Measurements from ENCODE around the gene PAIP2. TPM values are rescaled to one million over a fixed set of nuclear protein-coding genes. Genes with fewer than 3 reads are reported as not detected.

PAIP2 gene
- total RNA-seq, 2 experiments from 2014 or later, result 64.3 to 97.8 TPM

DNA sequence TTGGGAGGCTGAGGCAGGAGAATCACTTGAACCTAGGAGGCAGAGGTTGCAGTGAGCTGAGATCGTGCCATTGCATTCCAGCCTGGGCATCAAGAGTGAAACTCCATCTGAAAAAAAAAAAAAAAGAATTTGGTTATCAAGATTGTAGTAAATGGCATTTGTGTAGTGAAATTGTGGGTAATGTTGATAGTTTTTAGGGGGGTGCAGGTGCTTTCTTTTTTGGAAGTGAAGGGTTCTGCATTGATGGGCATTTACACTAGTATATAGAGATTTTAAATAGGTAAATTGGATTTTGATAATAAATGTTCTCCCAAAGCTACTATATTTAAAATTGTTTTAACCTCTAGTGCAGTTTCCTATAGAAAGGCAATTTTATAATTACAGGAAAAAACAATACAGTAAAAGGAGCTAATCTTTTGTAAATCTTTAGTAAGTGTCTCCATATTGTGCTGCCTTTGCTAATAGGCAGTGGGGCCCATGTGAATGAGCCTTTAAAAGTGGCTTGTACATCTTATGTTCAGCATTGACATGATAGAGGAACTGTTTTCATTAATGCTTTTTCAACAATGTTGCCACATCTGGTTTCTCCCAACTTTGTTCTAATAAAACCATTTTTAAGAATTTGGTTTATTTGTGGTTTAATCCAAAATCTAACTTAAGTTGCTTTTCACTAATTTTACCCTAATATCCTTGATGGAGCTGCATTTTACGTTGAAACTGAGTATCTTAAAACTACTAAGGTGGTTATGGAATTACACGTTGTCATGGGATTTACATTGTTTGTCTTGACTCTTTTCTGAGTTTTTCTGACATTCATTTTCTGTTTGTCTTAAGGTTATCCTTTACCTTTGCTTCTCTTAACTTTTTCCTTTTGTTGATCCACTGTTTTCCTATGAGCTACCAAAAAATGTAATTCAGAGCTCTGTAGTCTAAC lies 37.0 kb upstream of the PAIP2 start:
- no TSS peak for BruUV-seq (replicated peaks)
- Histone ChIP-seq H3K36me3 (ENCODE audit: insufficient read depth, low read length) (peaks cover 80% of the 10 kb centered on the region), H4K20me1 (ENCODE audit: insufficient read depth, low read length) (peaks cover 87% of the 10 kb centered on the region), H3K4me3 (ENCODE audit: low read depth, low read length, poor library complexity, severe bottlenecking) (no peak overlapping the region), H3K9me3 (ENCODE audit: low read length) (no peaks in the 10 kb centered on the region), H3K4me1 (ENCODE audit: insufficient read depth, low read length, poor library complexity, severe bottlenecking) (peaks cover 84% of the 10 kb centered on the region), H3K27ac (ENCODE audit: low read depth, low read length, poor library complexity, severe bottlenecking) (no peak overlapping the region), H3K79me2 (ENCODE audit: insufficient read depth, low read depth, low read length) (peaks cover 100% of the 10 kb centered on the region), H3K4me2 (ENCODE audit: low read length) (peak overlapping the region; percentile 56), H2AFZ (ENCODE audit: low read length) (no peak overlapping the region), H3K9me2 (ENCODE audit: insufficient read depth, low read length) (no peaks in the 10 kb centered on the region)
- CTCF ChIA-PET (ENCODE audit: unreplicated experiment), result no interaction called here
- POLR2A ChIA-PET, result interaction anchor here (0.6 to 1.7 kb wide), 17 partner anchors 8 to 1207 kb away, joined by 3 to 13 read pairs (median 4); partner anchors contain the start of genes MATR3 and PAIP2
- no peak for DNase-seq (ENCODE audit: low spot score)
- intact Hi-C loops (cut with micrococcal nuclease; ENCODE audit: unreplicated experiment), result no loop called here
- TF ChIP-seq EZH2phosphoT487 (IDR thresholded peaks at IDR 0.05; ENCODE audit: borderline replicate concordance, low read depth, low read length), result no peak
- TF ChIP-seq, protein P1, sequence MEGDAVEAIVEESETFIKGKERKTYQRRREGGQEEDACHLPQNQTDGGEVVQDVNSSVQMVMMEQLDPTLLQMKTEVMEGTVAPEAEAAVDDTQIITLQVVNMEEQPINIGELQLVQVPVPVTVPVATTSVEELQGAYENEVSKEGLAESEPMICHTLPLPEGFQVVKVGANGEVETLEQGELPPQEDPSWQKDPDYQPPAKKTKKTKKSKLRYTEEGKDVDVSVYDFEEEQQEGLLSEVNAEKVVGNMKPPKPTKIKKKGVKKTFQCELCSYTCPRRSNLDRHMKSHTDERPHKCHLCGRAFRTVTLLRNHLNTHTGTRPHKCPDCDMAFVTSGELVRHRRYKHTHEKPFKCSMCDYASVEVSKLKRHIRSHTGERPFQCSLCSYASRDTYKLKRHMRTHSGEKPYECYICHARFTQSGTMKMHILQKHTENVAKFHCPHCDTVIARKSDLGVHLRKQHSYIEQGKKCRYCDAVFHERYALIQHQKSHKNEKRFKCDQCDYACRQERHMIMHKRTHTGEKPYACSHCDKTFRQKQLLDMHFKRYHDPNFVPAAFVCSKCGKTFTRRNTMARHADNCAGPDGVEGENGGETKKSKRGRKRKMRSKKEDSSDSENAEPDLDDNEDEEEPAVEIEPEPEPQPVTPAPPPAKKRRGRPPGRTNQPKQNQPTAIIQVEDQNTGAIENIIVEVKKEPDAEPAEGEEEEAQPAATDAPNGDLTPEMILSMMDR (conservative IDR thresholded peaks at IDR 0.05; ENCODE audit: low read length), result no peak

DNA sequence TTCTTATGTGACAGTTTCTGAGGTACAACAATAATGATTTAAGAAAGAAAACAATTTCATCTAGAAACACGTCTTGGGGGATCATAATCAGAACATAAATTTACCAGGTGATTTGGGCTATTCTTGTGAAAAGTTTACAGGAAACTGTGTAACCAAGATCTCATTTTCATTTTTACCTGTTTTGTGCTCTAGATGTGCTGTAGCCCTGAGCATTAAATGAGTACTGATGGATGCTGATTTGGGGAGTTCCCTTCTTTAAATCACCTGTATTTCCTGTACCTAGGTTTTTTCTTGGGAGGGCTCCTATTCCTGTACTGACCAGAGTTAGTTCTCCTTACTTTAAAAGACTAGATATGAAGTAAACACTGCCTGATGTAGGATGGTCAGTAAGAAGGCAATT lies 35.5 kb upstream of the PAIP2 start:
- ChIA-PET POLR2A (interaction anchor here (0.7 to 1.7 kb wide), 5 partner anchors 10 to 85 kb away, joined by 3 to 5 read pairs (median 4); partner anchors contain the start of gene MATR3), CTCF (ENCODE audit: unreplicated experiment) (no interaction called here)
- TF ChIP-seq, protein P1 (conservative IDR thresholded peaks at IDR 0.05; ENCODE audit: low read length), result no peak
- TF ChIP-seq EZH2phosphoT487 (IDR thresholded peaks at IDR 0.05; ENCODE audit: borderline replicate concordance, low read depth, low read length), result no peak
- no peaks in the 10 kb centered on the region for H3K9me3 ChIP-seq (ENCODE audit: low read length)
- no peak overlapping the region for H3K4me3 ChIP-seq (ENCODE audit: low read depth, low read length, poor library complexity, severe bottlenecking)
- H3K4me1 ChIP-seq (ENCODE audit: insufficient read depth, low read length, poor library complexity, severe bottlenecking), result peaks cover 79% of the 10 kb centered on the region
- H3K36me3 ChIP-seq (ENCODE audit: insufficient read depth, low read length), result peaks cover 82% of the 10 kb centered on the region
- no peak for DNase-seq (ENCODE audit: low spot score)
- peak overlapping the region; percentile 56 for H3K4me2 ChIP-seq (ENCODE audit: low read length)
- intact Hi-C loops (cut with micrococcal nuclease; ENCODE audit: unreplicated experiment), result no loop called here
- H2AFZ ChIP-seq (ENCODE audit: low read length), result no peak overlapping the region
- H4K20me1 ChIP-seq (ENCODE audit: insufficient read depth, low read length), result peaks cover 89% of the 10 kb centered on the region
- H3K27ac ChIP-seq (ENCODE audit: low read depth, low read length, poor library complexity, severe bottlenecking), result no peak overlapping the region
- no peaks in the 10 kb centered on the region for H3K9me2 ChIP-seq (ENCODE audit: insufficient read depth, low read length)
- no TSS peak for BruUV-seq (replicated peaks)
- peaks cover 100% of the 10 kb centered on the region for H3K79me2 ChIP-seq (ENCODE audit: insufficient read depth, low read depth, low read length)
